GM23248 (cell line): ENCODE measurements around the gene SAP30BP.

Source experiments
- EZH2 ChIP-seq: fragments of 200-600 bp; sonication (generic); IDR thresholded peaks from 2 replicates; pipeline ENCODE4 v1.6.1; 2018; ENCODE audit warnings: antibody characterized with exemption, mild to moderate bottlenecking; ENCODE audit not compliant: insufficient read depth, poor library complexity, severe bottlenecking
- EZH2phosphoT487 ChIP-seq: fragments of 200-600 bp; sonication (generic); IDR thresholded peaks from 2 replicates; pipeline ENCODE4 v1.6.1; 2018; ENCODE audit warnings: antibody characterized with exemption, moderate library complexity, mild to moderate bottlenecking, low read depth; ENCODE audit not compliant: insufficient read depth

GRCh38 chr17:75683583-75683982, 16.4 kb downstream of the SAP30BP start:
- no peak for TF ChIP-seq EZH2
- no peak for TF ChIP-seq EZH2phosphoT487
